Activated naive CD4-positive, alpha-beta T cell treated with anti-CD3 and anti-CD28 coated beads, Interleukin-2, amount 10 ng/mL, durations not matched to agents 7 days and 5 days (primary cell): Measurements from ENCODE around the gene E2F7.

Source experiments
- CTCF ChIA-PET: fragments of 350-600 bp; sonication (Branson Sonifier 250); formaldehyde crosslinking; loops from one replicate; lab custom pipeline; 2021; ENCODE audit warnings: antibody characterized with exemption; lab: Charles Lee
- DNase-seq: peaks from one replicate; pipeline ENCODE4 v3.0.0-alpha.2; 2020
- H3K27ac Mint-ChIP-seq: one replicate; pipeline ENCODE4 v1.8.0; 2021; ENCODE audit warnings: mild to moderate bottlenecking, moderate library complexity, mixed read lengths
- H3K27me3 Mint-ChIP-seq: one replicate; pipeline ENCODE4 v1.8.0; 2021; ENCODE audit warnings: mild to moderate bottlenecking, mixed read lengths
- H3K36me3 Mint-ChIP-seq: one replicate; pipeline ENCODE4 v1.8.0; 2021; ENCODE audit warnings: mixed read lengths
- H3K4me1 Mint-ChIP-seq: one replicate; pipeline ENCODE4 v1.8.0; 2021; ENCODE audit warnings: mixed read lengths
- H3K4me3 Mint-ChIP-seq: one replicate; pipeline ENCODE4 v1.8.0; 2021; ENCODE audit warnings: mild to moderate bottlenecking, moderate library complexity, mixed read lengths
- H3K9me3 Mint-ChIP-seq: one replicate; pipeline ENCODE4 v1.8.0; 2021; ENCODE audit warnings: mixed read lengths

Gene E2F7

DNA sequence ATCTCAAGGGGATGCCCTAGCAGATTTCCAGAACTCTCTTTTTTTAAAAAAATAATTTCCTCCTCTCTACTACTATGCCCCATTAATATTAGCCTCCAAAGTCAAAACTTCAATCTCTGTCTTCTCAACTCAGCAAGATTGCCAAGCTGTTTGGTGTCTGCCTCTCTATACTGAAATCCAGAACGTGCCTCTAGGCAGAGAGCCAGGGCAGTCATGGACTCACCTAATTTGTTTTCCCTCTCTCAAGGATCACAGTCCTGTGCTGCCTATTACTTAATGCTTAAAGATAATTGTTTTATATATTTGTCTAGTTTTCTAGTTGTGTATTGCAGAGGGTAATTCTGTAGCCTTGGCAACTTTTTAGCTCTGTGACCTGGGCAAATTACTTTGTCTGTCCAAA, 74.7 kb downstream of the E2F7 start:
- H3K9me3 Mint-ChIP-seq, result no peaks in the 10 kb centered on the region
- no peak overlapping the region for H3K27ac Mint-ChIP-seq
- H3K36me3 Mint-ChIP-seq, result no peaks in the 10 kb centered on the region
- no peak for DNase-seq
- H3K27me3 Mint-ChIP-seq, result no peaks in the 10 kb centered on the region
- H3K4me3 Mint-ChIP-seq, result no peak overlapping the region
- CTCF ChIA-PET, result no interaction called here
- H3K4me1 Mint-ChIP-seq, result no peaks in the 10 kb centered on the region

DNA sequence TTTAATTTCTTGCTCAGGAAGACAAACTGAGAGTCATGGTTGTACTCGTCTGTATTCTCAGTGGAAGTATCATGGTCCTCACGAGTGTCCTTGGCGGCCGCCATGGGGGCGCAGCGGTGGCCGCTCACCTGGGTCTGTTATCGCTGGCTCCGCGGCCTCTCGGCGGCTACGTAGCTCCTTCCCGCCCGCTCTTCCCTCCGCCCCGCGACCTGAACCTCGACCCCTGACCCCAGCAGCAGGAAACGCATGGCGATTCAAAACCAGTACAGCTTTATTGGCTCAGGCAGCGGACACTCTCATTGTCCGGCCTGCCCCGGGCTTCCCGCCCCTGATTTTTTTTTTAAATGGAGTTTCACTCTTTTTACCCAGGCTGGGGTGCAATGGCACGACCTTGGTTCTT, 80.8 kb downstream of the E2F7 start:
- Mint-ChIP-seq H3K4me3 (no peak overlapping the region), H3K27me3 (peaks cover 7% of the 10 kb centered on the region), H3K27ac (no peak overlapping the region), H3K4me1 (no peaks in the 10 kb centered on the region), H3K9me3 (peaks cover 14% of the 10 kb centered on the region), H3K36me3 (no peaks in the 10 kb centered on the region)
- no peak for DNase-seq
- CTCF ChIA-PET, result interaction anchor here (0.6 kb wide), 1 partner anchor 11 kb away, joined by 3 read pairs; no protein-coding TSS in a partner anchor

DNA sequence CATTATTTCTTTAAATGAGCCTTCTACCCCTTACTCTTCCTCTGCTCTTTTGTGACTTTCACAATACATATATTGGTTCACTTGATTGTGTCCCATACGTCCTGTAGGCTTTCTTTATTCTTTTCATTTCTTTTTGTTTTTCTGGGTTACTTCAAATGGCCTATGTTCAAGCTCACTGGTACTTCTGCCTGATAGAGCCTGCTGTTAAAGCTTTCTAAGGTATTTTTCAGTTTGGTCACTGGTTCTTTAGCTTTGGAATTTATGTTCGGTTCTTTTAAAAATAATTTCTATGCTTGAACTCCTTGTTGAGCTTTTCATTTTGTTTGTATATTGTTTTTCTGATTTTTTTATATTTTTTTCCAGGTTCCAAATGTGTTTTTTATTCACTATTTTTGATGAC, 81.9 kb downstream of the E2F7 start:
- Mint-ChIP-seq H3K27ac (no peak overlapping the region), H3K4me1 (no peaks in the 10 kb centered on the region), H3K9me3 (peaks cover 14% of the 10 kb centered on the region), H3K36me3 (no peaks in the 10 kb centered on the region), H3K4me3 (no peak overlapping the region), H3K27me3 (peaks cover 7% of the 10 kb centered on the region)
- no peak for DNase-seq
- CTCF ChIA-PET, result no interaction called here

DNA sequence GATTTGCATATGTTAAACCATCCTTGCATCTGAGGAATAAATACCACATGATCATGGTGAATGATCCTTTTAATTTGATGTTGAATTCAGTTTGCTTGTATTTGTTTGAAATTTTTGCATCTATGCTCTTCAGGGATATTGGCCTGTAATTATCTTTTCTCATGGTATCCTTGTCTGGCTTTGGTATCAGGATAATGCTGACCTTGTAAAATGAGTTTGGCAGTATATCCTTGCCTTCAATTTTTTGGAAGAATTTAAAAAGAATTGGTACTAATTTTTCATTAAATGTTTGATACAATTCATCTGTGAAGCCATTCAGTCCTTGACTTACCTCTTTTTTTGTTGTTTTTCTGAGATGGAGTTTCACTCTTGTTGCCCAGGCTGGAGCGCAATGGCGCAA, 85.2 kb downstream of the E2F7 start:
- H3K4me1 Mint-ChIP-seq, result no peaks in the 10 kb centered on the region
- no peak for DNase-seq
- H3K9me3 Mint-ChIP-seq, result peaks cover 14% of the 10 kb centered on the region
- H3K4me3 Mint-ChIP-seq, result no peak overlapping the region
- H3K27ac Mint-ChIP-seq, result no peak overlapping the region
- no peaks in the 10 kb centered on the region for H3K36me3 Mint-ChIP-seq
- CTCF ChIA-PET, result no interaction called here
- H3K27me3 Mint-ChIP-seq, result peaks cover 7% of the 10 kb centered on the region

DNA sequence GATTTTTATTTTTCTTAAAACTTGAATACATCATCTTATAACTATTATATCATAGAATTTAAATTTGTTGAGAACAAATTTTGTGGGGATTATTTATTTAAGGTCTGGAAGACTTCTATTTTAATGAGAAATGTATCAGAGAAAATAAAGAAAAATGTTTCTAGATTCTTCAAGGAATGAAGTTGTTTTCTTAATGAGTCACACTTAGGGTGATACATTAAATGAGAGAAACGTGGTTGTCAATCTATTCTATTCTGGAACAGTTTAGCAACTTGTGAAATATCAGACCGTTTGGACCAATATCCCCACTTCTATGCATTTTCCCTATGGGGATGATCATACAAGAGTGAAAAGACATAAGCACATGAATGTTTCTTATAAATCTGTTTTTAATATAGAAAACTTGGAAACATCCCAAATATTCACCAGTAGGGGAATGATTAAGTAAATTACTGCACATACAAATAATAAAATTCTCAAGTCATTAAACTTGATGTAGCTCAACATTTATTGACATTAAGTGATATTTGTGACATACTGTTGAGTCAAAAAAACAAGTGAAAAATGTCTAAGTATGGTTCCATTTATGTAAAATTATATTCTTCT, 88.5 kb downstream of the E2F7 start:
- no peaks in the 10 kb centered on the region for H3K9me3 Mint-ChIP-seq
- H3K4me1 Mint-ChIP-seq, result peaks cover 3% of the 10 kb centered on the region
- no peak overlapping the region for H3K4me3 Mint-ChIP-seq
- no peaks in the 10 kb centered on the region for H3K36me3 Mint-ChIP-seq
- CTCF ChIA-PET, result no interaction called here
- DNase-seq, result no peak
- H3K27me3 Mint-ChIP-seq, result peaks cover 6% of the 10 kb centered on the region
- no peak overlapping the region for H3K27ac Mint-ChIP-seq
